Endothelial cell of umbilical vein (primary cell): Measurements from ENCODE around the gene NAV2. TPM values are rescaled to one million over a fixed set of nuclear protein-coding genes. Genes with fewer than 3 reads are reported as not detected.

Experiments
- BruUV-seq: library from RNA; stranded (reverse); fragments of 400-500 nt; replicated peaks from 2 replicates; lab custom pipeline; 2021; lab: Mats Ljungman, UMichigan
- CTCF ChIA-PET: fragments of 300-600, 350-600 bp; sonication (Branson Sonifier 250); formaldehyde crosslinking; loops from one replicate; lab custom pipeline; 2021; ENCODE audit warnings: antibody characterized with exemption, inconsistent platforms; lab: Charles Lee
- POLR2A ChIA-PET: fragments of 300-600, 350-600 bp; sonication (Branson Sonifier 250); formaldehyde crosslinking; loops from one replicate; lab custom pipeline; 2021; ENCODE audit warnings: antibody characterized with exemption, inconsistent platforms; lab: Charles Lee
- DNase-seq: peaks from one replicate; pipeline ENCODE4 v3.0.0-alpha.2; 2011; ENCODE audit warnings: low read depth, low spot score
- FAIRE-seq: peaks from 2 replicates; lab custom pipeline; 2011; peaks lifted over from hg19 to GRCh38; lab: Jason Lieb, UNC
- H2AFZ ChIP-seq: 2 replicates; pipeline ENCODE4 v1.6.0; 2012; ENCODE audit warnings: low read depth, low read length, control low read depth, inconsistent platforms
- H3K27ac ChIP-seq: 2 replicates; pipeline ENCODE4 v1.5.1; 2011; ENCODE audit warnings: low read depth, mild to moderate bottlenecking, control low read depth, low read length, moderate library complexity; ENCODE audit not compliant: insufficient read depth
- H3K27me3 ChIP-seq, 2 experiments: 2 replicates each; pipeline versions ENCODE4 v1.6.0 to v1.6.1; 2011; ENCODE audit warnings: low read length in 2 of 2, mixed read lengths in 1 of 2; ENCODE audit not compliant: control insufficient read depth in 2 of 2, insufficient read depth in 2 of 2
- H3K36me3 ChIP-seq, 2 experiments: 2 replicates in 1 of 2; 3 replicates in 1 of 2; pipeline ENCODE4 v1.5.1; 2011; ENCODE audit warnings: low read length in 2 of 2, mild to moderate bottlenecking in 1 of 2, moderate library complexity in 1 of 2; ENCODE audit not compliant: control insufficient read depth in 2 of 2, insufficient read depth in 2 of 2; ENCODE audit errors: extremely low read depth in 1 of 2
- H3K4me1 ChIP-seq: 3 replicates; pipeline ENCODE4 v1.5.1; 2011; ENCODE audit warnings: mild to moderate bottlenecking, low read length; ENCODE audit not compliant: control insufficient read depth, insufficient read depth; ENCODE audit errors: extremely low read depth
- H3K4me2 ChIP-seq: 2 replicates; pipeline ENCODE4 v1.6.1; 2011; ENCODE audit warnings: low read length, control low read depth, mixed read lengths; ENCODE audit not compliant: insufficient read depth
- H3K4me3 ChIP-seq, 3 experiments: fragments of 200-600 bp in 1 of 3; sonication (generic), shearing (Covaris generic) in 1 of 3; replicated peaks in 1 of 3; 2 replicates each; pipeline ENCODE4 v1.5.1; 2011 to 2016; ENCODE audit warnings: control low read depth in 3 of 3, low read length in 3 of 3, mild to moderate bottlenecking in 2 of 3, inconsistent platforms in 1 of 3, low read depth in 1 of 3, moderate library complexity in 1 of 3; ENCODE audit not compliant: insufficient read depth in 1 of 3
- H3K79me2 ChIP-seq: 2 replicates; pipeline ENCODE4 v1.6.0; 2012; ENCODE audit warnings: low read length, inconsistent platforms; ENCODE audit not compliant: control insufficient read depth, insufficient read depth
- H3K9ac ChIP-seq: replicated peaks from 2 replicates; pipeline ENCODE3; 2011; ENCODE audit warnings: low read length, control low read depth; ENCODE audit not compliant: insufficient read depth; ENCODE audit errors: extremely low read depth
- H3K9me1 ChIP-seq: replicated peaks from 3 replicates; pipeline ENCODE4 v1.6.0; 2011; ENCODE audit warnings: mild to moderate bottlenecking, low read length; ENCODE audit not compliant: control insufficient read depth, insufficient read depth; ENCODE audit errors: extremely low read depth
- H3K9me3 ChIP-seq: replicated peaks from 2 replicates; pipeline ENCODE4 v1.5.1; 2012; ENCODE audit warnings: low read length, inconsistent platforms; ENCODE audit not compliant: control insufficient read depth, insufficient read depth
- H4K20me1 ChIP-seq: replicated peaks from 2 replicates; pipeline ENCODE3; 2011; ENCODE audit warnings: mild to moderate bottlenecking, low read length; ENCODE audit not compliant: control insufficient read depth, insufficient read depth; ENCODE audit errors: extremely low read depth
- CTCF ChIP-seq, 2 donors: IDR thresholded peaks; 1 replicate in 1 of 2; 2 replicates in 1 of 2; pipeline ENCODE4 v1.5.1; 2011; ENCODE audit warnings: low read length in 2 of 2, mild to moderate bottlenecking in 2 of 2, moderate library complexity in 2 of 2, control low read depth in 1 of 2, inconsistent platforms in 1 of 2, low read depth in 1 of 2; ENCODE audit not compliant: insufficient read depth in 1 of 2; ENCODE audit errors: extremely low read depth in 1 of 2
- EZH2 ChIP-seq: IDR thresholded peaks from 2 replicates; pipeline ENCODE4 v1.6.1; 2012; ENCODE audit warnings: borderline replicate concordance, low read depth, mild to moderate bottlenecking, moderate library complexity, low read length, inconsistent platforms; ENCODE audit not compliant: severe bottlenecking
- FOS ChIP-seq: IDR thresholded peaks from 2 replicates; pipeline ENCODE4 v1.6.1; 2011; ENCODE audit warnings: mild to moderate bottlenecking, low read length, moderate library complexity, borderline replicate concordance; ENCODE audit not compliant: insufficient read depth
- GATA2 ChIP-seq: IDR thresholded peaks from 2 replicates; pipeline ENCODE4 v1.7.0; 2011; ENCODE audit warnings: low read depth, mild to moderate bottlenecking, moderate library complexity, mixed read lengths, low read length; ENCODE audit not compliant: insufficient read length, insufficient read depth
- JUN ChIP-seq: IDR thresholded peaks from 2 replicates; pipeline ENCODE4 v1.6.1; 2011; ENCODE audit warnings: borderline replicate concordance, low read depth; ENCODE audit not compliant: insufficient read length, insufficient read depth
- MAX ChIP-seq: IDR thresholded peaks from 2 replicates; pipeline ENCODE4 v1.6.1; 2011; ENCODE audit not compliant: insufficient read depth, insufficient read length
- MYC ChIP-seq: IDR thresholded peaks from one replicate; pipeline ENCODE4 v1.6.1; 2011; ENCODE audit warnings: mild to moderate bottlenecking, low read depth, low read length
- POLR2A ChIP-seq: IDR thresholded peaks from 2 replicates; pipeline ENCODE4 v1.6.1; 2012; ENCODE audit warnings: low read depth, mild to moderate bottlenecking, control low read depth, low read length
- POLR2AphosphoS5 ChIP-seq: IDR thresholded peaks from 2 replicates; pipeline ENCODE4 v1.6.1; 2012; ENCODE audit warnings: low read depth, mild to moderate bottlenecking, control low read depth, low read length, moderate library complexity; ENCODE audit not compliant: insufficient read depth
- dilution Hi-C: fragments of 300-500 bp; cut with MboI; formaldehyde crosslinking; loops from one replicate; pipeline ENCODE4 v1.15.0; 2019; ENCODE audit warnings: low sequenced_read_pairs; ENCODE audit not compliant: extremely low pct_ligation_motif_present
- intact Hi-C: fragments of 100-400 bp; cut with micrococcal nuclease; formaldehyde crosslinking; loops from one replicate; pipeline ENCODE4 v1.10.0; 2022
- polyA plus RNA-seq, 4 experiments: library from polyadenylated mRNA; depleted of rRNA in 3 of 4; stranded (reverse) in 3 of 4; unstranded in 1 of 4; fragments of >200 nt; gene quantifications; 2 replicates each; pipeline versions ENCODE4 v1.2.1 to v1.2.3, GENCODE V29; 2011 to 2012; ENCODE audit warnings: missing spikeins in 1 of 4
- total RNA-seq: library from RNA; stranded (reverse); gene quantifications from 2 replicates; pipeline ENCODE4 v1.2.3, GENCODE V29; 2021

NAV2 gene
- total and polyA plus RNA-seq, 2 donors (not counting 3 experiments of a cell fraction or from before 2014, with no cell fraction given) = 10.9 to 68.0 TPM

- Histone ChIP-seq H3K4me3 (no peak overlapping the region), H3K4me2 (no peak overlapping the region), H3K36me3 (peaks cover 11 to 23% of the 10 kb centered on the region in 2 experiments), H3K27me3 (no peaks in the 10 kb centered on the region), H3K4me1 (no peaks in the 10 kb centered on the region), H3K9me1 (no peaks in the 10 kb centered on the region), H4K20me1 (no peaks in the 10 kb centered on the region), H2AFZ (no peak overlapping the region), H3K9ac (no peak overlapping the region), H3K79me2 (no peaks in the 10 kb centered on the region), H3K27ac (no peak overlapping the region), H3K9me3 (no peaks in the 10 kb centered on the region)
- no TSS peak for BruUV-seq
- DNase-seq = no peak
- POLR2A ChIA-PET = no interaction called here
- TF ChIP-seq FOS (no peak), POLR2A (no peak)
- FAIRE-seq = no peak
- intact Hi-C loops = no loop called here
- CTCF ChIA-PET = no interaction called here
- dilution Hi-C loops = no loop called here
Measured at GRCh38 chr11:20051469-20052399, 339.1 kb downstream of the NAV2 start.

- dilution Hi-C loops (no loop called here), intact Hi-C loops (no loop called here)
- BruUV-seq = no TSS peak
- Histone ChIP-seq H3K4me3 (no peak overlapping the region), H3K27ac (no peak overlapping the region), H3K4me1 (no peaks in the 10 kb centered on the region), H4K20me1 (no peaks in the 10 kb centered on the region), H3K79me2 (no peaks in the 10 kb centered on the region), H2AFZ (no peak overlapping the region), H3K4me2 (no peak overlapping the region), H3K27me3 (no peaks in the 10 kb centered on the region), H3K36me3 (peaks cover 11 to 27% of the 10 kb centered on the region in 2 experiments), H3K9me1 (no peaks in the 10 kb centered on the region), H3K9me3 (no peaks in the 10 kb centered on the region), H3K9ac (no peak overlapping the region)
- ChIA-PET POLR2A (no interaction called here), CTCF (no interaction called here)
- FAIRE-seq (no peak), DNase-seq (no peak)
- TF ChIP-seq POLR2A (no peak), JUN (no peak), MYC (no peak), FOS (no peak), GATA2 (no peak), CTCF (IDR thresholded peaks at IDR 0.05; ENCODE audit: extremely low read depth in 1 of 2, insufficient read depth in 1 of 2, low read depth in 1 of 2, low read length in 2 of 2) (no peak), MAX (no peak), EZH2 (no peak), POLR2AphosphoS5 (no peak)
Measured at GRCh38 chr11:20053572-20053971, 340.9 kb downstream of the NAV2 start.
